Esophagus squamous epithelium (tissue), 4 donors: Measurements from ENCODE around the gene TAPT1.

Experiments used
- POLR2A ChIP-seq, 4 donors: fragments of 450-650 bp; IDR thresholded peaks; one replicate each; pipeline ENCODE4 v1.6.1; 2017; ENCODE audit warnings: antibody characterized with exemption in 4 of 4, mild to moderate bottlenecking in 4 of 4, moderate library complexity in 3 of 4
- TF ChIP-seq, protein P1 (sequence below), 6 experiments: fragments of 450-650 bp in 4 of 6; fragments of 200-600 bp in 2 of 6; sonication (generic) in 2 of 6; IDR thresholded peaks; one replicate each; pipeline ENCODE4 v1.5.1; 2016 to 2019; ENCODE audit warnings: antibody characterized with exemption in 6 of 6, mild to moderate bottlenecking in 4 of 6, moderate library complexity in 4 of 6

DNA sequence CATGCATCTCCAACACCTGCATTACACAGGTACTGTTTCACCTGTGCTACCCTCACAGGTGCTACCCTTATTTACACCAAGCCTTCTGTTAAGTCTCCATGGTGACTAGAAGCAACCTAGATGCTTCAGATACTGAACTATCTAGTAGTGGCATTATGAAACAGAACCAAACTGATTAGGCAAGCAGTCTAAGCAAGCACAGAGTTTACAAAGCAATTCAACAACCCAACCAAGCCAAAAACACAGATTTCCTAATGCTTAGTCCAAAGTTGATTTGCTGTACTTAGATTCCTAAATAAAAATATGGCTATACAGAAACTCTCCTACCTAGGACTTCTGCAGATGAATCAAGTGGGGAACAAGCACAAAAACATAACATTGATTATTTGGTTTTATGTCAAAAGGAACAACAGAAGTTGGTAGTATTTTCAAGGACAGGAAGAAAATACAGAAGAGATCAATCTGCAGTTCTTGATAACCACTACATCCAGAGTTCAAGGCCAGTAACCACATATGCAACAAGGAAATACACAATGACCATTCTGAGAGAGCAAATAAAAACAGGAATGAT lies 3.2 kb downstream of the TAPT1 start:
- TF ChIP-seq, protein P1, sequence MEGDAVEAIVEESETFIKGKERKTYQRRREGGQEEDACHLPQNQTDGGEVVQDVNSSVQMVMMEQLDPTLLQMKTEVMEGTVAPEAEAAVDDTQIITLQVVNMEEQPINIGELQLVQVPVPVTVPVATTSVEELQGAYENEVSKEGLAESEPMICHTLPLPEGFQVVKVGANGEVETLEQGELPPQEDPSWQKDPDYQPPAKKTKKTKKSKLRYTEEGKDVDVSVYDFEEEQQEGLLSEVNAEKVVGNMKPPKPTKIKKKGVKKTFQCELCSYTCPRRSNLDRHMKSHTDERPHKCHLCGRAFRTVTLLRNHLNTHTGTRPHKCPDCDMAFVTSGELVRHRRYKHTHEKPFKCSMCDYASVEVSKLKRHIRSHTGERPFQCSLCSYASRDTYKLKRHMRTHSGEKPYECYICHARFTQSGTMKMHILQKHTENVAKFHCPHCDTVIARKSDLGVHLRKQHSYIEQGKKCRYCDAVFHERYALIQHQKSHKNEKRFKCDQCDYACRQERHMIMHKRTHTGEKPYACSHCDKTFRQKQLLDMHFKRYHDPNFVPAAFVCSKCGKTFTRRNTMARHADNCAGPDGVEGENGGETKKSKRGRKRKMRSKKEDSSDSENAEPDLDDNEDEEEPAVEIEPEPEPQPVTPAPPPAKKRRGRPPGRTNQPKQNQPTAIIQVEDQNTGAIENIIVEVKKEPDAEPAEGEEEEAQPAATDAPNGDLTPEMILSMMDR (IDR thresholded peaks at IDR 0.05): no peak
- TF ChIP-seq POLR2A (IDR thresholded peaks at IDR 0.05): no peak
